T47D (cell line): ENCODE measurements around the gene SMARCD2.

Source experiments
- DNase-seq, 2 experiments: peaks; one replicate each; pipeline versions ENCODE4 v3.0.0 to v3.0.0-alpha.2; 2011 to 2012; ENCODE audit warnings: low read depth in 1 of 2, low spot score in 1 of 2
- JUND ChIP-seq: IDR thresholded peaks from 2 replicates; pipeline ENCODE4 v1.6.1; 2012; ENCODE audit warnings: low read depth
- in situ Hi-C: cut with HindIII; loops from 2 replicates; pipeline ENCODE4 v1.10.0; 2016; ENCODE audit warnings: low sequenced_read_pairs, low pct_unique_long_range_greater_than_20kb

The SMARCD2 gene

GRCh38 chr17:63792055-63792729 lies 50.3 kb downstream of the SMARCD2 start:
- in situ Hi-C loops = no loop called here
- DNase-seq = no peak
- TF ChIP-seq JUND = no peak

DNA sequence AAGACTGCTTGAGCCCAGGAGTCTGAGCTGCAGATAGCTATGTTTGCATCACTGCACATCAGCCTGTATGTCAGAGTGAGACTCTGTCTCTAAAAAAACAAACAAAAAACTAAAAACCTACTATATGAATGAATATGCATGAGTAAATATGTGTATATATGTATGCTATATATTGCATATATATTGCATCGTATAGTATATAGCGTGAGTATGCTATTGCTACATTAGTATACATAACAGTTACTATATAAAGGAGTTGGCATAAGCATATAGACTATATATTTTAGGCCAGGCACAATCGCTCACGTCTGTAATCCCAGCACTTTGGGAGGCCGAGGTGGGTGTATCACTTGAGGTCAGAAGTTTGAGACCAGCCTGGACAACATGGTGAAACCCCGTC lies 52.4 kb downstream of the SMARCD2 start:
- no peak for TF ChIP-seq JUND

GRCh38 chr17:63786971-63787711 lies 55.3 kb downstream of the SMARCD2 start:
- no peak for TF ChIP-seq JUND

More for the DNA sequence above, 52.4 kb downstream of the SMARCD2 start:
- in situ Hi-C loops = no loop called here
- DNase-seq = no peak

DNA sequence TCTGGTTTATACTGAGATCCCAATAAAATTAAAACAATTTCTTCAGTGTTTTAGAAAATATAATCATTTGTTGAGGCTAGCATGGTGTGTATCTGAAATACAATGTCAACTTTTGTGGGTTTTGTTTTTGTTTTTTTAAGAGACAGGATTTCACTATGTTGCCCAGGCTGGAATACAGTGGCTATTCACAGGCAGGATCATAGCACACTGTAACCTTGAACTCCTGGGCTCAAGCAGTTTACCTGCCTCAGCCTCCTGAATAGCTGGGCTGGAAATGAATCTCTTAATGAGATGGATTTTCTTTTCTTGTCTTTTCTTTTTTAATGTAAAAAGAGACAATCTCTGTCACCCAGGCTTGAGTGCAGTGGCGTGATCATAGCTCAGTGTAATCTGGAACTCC lies 56.4 kb downstream of the SMARCD2 start:
- no peak for DNase-seq
- in situ Hi-C loops = no loop called here
- TF ChIP-seq JUND = no peak

More at GRCh38 chr17:63786971-63787711, 55.3 kb downstream of the SMARCD2 start:
- no peak for DNase-seq
- in situ Hi-C loops = no loop called here

DNA sequence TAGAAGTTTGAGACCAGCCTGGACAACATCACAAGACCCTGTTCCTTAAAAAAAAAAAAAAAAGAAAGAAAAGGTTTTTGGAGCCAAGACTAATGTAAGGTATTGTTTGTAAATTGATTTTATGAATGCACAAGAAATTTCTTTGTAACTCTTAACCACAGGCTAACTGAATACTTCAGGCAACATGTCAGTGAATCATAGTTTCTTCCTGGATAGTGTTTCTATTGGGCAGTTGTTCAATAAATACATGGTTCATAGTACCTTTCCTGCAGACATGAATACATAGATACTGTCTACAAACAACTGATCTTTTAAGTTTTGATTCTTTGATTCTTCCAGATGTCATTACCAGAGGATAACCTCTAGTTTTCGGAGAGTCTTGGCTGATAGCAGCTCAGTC lies 56.9 kb downstream of the SMARCD2 start:
- no peak for DNase-seq
- TF ChIP-seq JUND = no peak
- in situ Hi-C loops = no loop called here

DNA sequence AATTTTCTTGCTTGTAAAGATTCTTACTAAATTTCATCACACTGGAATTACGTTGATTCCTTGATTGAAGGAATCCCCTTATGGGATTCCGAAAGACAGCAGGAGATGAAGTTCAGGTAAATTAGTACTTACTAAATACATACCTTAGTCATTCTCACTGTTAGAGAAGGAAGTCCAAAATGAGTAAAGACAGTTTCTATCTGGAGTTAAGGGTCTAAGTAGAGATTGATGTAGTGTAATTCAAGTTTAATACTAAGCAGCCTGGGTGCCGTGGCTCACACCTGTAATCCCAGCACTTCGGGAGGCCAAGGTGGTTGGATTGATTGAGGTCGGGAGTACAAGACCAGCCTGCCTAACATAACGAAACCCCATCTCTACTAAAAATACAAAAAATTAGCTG lies 59.0 kb downstream of the SMARCD2 start:
- no peak for DNase-seq
- no peak for TF ChIP-seq JUND
- in situ Hi-C loops = no loop called here
